ENCODE results near the gene RASA4.
"Not testable (repeated sequence)": the region's sequence is repeated elsewhere in the genome, so short reads cannot be mapped to it uniquely, and the experiment has no call there.

GRCh38 chr7:102615930-102616329 is 626 bp downstream of the RASA4 start:
- not testable (repeated sequence) for TF ChIP-seq EGR1 (IDR thresholded peaks at IDR 0.05; ENCODE audit: low read depth in 2 of 2); CTCF (IDR thresholded peaks at IDR 0.05; ENCODE audit: low read depth, low read length, missing input control); SP1 (IDR thresholded peaks at IDR 0.05)
